Measurements from ENCODE around the gene DNASE1L1. TPM values are rescaled to one million over a fixed set of nuclear protein-coding genes. Genes with fewer than 3 reads are reported as not detected.
A peak's percentile ranks its signal among the peaks of the same experiment; 100 is the strongest.
"Not testable (repeated sequence)": the region's sequence is repeated elsewhere in the genome, so short reads cannot be mapped to it uniquely, and the experiment has no call there.

Gene DNASE1L1
- polyA plus RNA-seq, 3 donors, result 7.5 to 26.6 (median 18.6) TPM

DNA sequence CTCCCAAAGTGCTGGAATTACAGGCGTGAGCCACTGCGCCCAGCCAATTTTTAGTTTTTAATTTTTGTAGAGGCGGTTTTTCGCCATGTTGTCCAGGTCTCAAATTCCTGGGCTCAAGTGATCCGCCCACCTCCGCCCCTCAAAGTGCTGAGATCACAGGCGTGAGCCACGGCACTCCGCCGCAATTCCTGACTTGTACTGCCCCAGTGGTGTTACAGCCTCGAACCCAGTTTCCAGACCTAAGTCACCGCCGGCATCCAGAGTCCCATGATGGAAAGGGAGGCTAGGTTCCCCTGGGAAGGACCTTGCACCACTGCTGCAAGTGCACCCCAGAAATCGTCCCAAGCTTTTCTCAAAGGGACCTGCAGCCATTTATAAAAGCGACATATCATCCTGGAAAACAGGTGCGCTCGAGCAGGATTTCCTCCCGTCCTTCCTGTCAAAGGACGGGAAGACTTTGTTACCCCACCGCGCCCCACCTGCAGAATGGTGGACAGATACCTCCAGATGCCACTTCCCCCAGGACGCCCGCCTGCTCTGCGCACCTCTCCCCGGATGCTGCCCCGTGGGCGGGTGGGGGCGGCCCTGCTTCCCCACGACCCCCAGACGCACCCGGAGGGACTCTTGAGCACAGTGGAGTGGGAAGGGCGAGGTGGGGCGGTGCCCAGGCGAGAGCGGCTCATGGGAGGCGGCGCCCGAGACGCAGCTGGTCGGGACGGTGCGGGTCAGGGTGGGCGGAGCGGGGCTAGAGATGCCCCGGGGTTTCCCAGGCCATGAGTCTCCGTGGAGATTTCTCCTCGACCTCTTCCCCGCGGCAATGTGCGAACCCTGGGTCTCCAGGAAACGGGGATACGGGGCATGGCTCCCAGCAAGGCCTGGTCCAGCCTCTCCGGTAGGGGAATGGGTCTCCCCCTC lies 11.8 kb downstream of the DNASE1L1 start:
- WGBS, 3 donors, result 3 to 40% (median 3%) methylated on average over 32 to 53 of the region's 53 CpGs

DNA sequence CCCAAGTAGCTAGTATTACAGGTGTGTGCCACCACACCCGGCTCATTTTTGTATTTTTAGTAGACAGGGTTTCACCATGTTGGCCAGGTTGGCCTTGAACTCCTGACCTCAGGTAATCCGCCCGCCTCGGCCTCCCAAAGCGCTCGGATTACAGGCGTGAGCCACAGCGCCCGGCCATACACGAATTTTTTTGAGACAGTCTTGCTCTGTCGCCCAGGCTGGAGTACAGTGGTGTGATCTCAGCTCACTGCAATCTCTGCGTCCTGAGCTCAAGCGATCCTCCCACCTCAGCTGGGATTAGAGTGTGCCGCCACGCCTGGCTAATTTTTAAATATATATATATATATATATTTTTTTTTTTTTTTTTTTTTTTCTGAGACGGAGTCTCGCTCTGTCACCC lies 12.7 kb downstream of the DNASE1L1 start:
- H3K27ac ChIP-seq (ENCODE audit: low read depth, low read length), result not testable (repeated sequence)
- WGBS, 3 donors, result 48 to 91% (median 86%) methylated on average over 15 to 17 of the region's 17 CpGs

More for the DNA sequence above, 11.8 kb downstream of the DNASE1L1 start:
- H3K27ac ChIP-seq (ENCODE audit: low read depth, low read length), result peak overlapping the region; percentile 93

DNA sequence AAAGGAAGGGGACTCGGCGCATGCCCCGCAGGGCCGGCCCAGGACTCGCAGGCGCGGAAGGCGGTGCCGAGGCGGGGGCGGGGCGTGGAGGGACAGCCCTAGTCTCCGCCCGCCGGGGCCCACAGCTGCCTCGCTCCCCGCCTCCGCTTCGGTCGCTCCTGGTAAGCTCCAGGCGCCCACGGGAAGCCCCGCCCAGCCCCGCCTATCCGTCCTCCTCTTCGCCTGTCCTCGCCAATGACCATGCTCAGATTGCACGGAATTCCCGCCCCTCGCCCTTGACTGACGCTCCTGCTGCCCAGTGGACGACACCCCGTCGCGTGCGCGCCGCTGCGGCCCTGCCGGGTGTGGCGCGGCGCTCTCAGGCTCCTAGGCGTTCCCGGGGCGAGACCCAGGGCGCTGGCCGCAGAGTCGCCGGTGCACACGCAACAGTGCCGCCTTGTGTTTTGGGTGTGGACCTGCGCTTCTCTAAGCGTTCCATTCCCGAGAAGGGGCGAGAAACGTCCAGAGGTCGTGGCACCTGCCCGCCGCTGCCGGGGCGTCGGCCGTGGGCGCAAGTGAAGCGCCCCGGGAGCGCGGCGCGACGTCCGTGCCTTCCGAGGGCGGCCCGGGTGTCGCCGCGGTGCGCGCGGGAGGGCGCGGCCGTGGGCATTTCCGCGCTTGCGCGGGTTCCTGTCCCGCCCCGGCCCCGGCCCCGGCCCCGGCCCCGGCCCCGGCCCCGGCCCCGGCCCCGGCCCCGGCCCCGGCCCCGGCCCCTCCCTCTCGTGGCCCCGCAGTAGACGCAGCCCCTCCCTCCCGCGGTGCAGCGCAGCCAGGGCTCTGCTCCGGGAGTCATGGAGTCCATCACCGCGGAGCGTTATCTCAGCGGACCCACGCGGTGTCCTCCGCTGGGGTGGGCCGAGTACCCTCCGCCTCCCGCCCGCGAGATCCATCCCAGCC lies 19.0 kb downstream of the DNASE1L1 start:
- 0 to 18% methylated on average over 13 of the region's 121 CpGs; no CpG with 5 or more reads in 1 of the 3 donors for WGBS, 3 donors
- not testable (repeated sequence) for H3K27ac ChIP-seq (ENCODE audit: low read depth, low read length)

DNA sequence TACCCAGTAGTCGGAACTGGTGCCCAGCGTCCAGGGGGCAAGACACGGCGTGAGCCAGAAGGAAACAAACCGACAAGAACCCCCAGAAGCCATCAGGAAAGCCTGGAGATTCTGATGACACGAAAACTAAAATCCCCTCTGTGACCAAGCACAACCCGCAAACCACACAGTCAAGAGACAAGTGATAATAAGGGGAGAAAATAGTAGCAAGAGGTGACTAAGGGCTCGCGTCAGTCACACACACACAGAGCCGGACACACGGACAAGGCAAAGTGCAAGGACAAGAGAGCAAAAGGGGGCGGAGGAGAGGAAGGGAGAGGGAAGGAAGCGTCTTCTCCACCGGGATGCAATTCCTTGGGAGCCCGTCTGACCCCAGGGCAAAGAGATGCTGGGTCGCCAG lies 20.4 kb downstream of the DNASE1L1 start:
- WGBS, 3 donors, result no CpG with 5 or more reads among the region's 16 CpGs

DNA sequence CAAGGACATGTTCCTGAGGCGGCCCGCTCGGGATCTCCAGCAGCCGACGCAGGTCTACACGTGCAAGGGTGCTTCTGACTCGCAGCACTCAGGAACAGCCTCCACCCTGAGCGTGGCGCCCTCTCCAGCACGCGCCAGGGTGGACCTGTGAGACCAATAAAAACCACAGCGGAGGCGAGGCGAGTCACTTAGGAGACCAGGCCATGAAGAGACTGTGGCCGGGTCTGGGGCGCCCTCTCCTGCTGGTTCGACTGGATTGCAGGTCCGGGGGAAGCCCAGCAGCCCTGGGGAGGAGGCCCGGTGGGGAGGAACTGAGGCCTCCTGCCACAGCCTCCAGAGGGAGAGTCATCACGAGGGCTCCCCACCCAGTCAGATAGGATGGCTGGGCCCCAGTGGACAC lies 21.0 kb downstream of the DNASE1L1 start:
- no CpG with 5 or more reads among the region's 20 CpGs for WGBS, 3 donors
- H3K27ac ChIP-seq (ENCODE audit: low read depth, low read length), result not testable (repeated sequence)

More for the DNA sequence above, 20.4 kb downstream of the DNASE1L1 start:
- H3K27ac ChIP-seq (ENCODE audit: low read depth, low read length), result not testable (repeated sequence)

DNA sequence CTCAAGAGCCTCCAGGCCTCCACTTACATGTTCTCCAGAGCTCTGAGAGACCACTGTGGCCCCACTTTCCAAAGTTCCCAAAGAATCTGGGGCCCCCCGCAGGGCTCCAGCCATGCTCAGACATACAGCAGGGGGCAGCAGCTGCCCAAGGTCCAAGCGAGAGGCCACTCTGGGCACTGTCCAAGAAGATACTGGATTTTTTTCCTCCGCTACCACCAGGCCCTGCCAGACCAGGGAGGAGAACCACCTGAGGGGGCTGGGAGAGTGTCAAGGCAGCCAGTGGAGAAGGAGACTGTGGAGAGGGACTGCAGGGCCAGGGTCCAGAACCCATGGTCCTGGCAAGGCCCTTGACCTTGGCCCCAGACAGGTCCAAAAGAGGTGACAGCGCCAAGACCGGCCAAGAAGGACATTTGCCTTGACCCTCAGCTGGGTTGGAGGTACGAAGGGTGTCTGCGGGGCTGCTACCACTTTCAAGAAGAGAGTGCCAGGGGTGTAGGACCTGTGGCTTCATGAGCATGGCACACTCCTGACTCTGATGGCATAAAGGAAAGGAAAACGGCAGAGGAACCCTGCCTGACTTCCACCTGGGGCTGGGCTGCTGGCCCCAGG lies 24.7 kb downstream of the DNASE1L1 start:
- WGBS, 3 donors, result 42 to 66% (median 56%) methylated on average over 5 to 8 of the region's 8 CpGs
- no peak overlapping the region for H3K27ac ChIP-seq (ENCODE audit: low read depth, low read length)

DNA sequence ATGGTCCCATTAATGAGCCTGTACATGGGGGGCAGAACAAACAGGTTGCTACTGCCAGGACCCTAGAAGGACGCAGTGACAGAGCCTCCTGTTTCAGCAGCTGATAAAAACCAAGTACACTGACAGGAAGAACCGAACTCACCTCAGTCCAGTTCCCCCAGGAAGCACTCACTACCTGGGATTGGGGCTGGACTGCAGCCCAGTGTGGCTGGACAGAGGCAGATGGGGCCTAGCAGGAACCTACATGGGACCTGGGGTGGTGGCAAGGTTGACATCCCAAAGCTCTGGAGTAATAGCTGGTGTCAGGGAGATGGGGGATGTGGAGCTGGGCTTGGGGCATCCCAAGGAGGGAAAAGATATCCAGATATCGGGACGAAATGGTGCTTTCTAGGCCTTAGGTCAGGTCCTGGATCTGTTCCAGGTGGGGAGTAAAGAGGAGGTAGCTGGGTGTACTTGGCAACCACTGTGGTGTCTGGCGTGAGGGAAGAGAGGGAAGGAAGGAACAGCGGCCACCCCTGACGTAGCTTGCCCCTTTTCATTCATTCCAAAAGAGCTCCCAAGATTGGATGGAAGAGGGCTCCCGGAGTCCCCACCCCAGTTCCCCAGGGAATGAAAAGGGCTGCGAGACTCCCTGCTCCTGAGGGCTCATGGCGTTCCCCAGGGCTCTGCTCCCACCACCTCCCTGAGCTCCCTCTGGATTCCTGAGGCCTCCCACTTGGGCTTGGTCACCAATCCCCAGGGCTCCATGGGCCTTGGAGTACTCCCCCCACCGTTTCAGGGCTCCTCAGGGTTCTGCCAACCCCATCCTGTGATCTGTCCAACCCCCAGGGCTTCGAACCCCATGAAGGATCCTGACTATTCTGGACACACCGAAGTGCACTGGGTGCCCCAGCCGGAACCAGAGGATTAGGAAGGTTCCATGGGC lies 25.4 kb downstream of the DNASE1L1 start:
- no peak overlapping the region for H3K27ac ChIP-seq (ENCODE audit: low read depth, low read length)
- 54 to 62% (median 54%) methylated on average over 13 to 14 of the region's 14 CpGs for WGBS, 3 donors

DNA sequence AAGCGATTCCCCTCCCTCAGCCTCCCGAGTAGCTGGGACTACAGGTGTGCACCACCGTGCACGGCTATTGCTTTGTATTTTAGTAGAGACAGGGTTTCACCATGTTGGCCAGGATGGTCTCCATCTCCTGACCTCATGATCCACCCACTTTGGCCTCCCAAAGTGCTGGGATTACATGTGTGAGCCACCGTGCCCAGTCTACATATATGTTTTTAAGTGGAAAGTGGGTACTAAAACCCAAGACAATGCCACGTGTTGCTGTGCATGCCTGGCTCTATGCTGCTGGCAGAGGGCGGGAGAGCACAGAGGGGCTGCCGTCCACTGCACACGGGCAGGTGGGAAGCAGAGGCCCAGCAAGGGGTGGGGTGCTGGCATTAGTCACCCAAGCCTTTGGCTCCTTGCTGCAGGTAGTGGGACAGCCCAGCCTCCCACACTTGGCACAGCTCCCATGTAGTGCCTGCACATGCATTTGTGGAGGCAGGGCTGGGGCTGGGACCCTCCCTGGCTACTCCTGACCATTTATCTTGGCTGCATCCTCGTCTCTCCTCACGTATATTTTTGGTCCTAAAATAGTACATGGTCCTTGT lies 26.5 kb downstream of the DNASE1L1 start:
- 73 to 80% (median 80%) methylated on average over 11 of the region's 11 CpGs for WGBS, 3 donors
- H3K27ac ChIP-seq (ENCODE audit: low read depth, low read length), result no peak overlapping the region

DNA sequence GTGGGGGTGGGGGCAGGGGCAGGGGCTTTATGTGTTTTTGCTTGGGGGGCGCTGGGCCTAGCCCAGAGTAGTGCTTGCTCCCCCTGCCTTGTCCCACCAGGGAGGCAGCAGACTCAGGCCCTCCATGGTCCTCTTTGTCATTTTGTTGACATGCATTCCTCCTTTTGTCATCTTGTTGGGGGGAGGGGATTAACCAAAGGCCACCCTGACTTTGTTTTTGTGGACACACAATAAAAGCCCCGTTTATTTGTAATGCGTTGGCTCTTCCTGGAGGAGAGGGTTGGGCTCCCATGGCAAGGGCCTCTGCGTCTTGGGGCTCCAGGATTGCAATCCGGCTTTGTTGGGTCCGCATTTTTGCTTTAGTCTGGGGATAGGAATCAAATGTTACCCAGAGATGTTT lies 27.8 kb downstream of the DNASE1L1 start:
- 58 to 84% (median 83%) methylated on average over 6 of the region's 6 CpGs for WGBS, 3 donors
- H3K27ac ChIP-seq (ENCODE audit: low read depth, low read length), result no peak overlapping the region

DNA sequence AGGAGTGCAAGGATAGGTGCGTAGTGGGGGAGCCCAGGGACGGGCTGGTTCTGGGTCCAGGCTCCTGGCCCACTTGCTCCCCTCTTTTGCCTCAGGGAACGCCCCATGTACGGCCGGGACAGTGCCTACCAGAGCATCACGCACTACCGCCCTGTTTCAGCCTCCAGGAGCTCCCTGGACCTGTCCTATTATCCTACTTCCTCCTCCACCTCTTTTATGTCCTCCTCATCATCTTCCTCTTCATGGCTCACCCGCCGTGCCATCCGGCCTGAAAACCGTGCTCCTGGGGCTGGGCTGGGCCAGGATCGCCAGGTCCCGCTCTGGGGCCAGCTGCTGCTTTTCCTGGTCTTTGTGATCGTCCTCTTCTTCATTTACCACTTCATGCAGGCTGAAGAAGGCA lies 28.3 kb downstream of the DNASE1L1 start:
- 78 to 83% (median 80%) methylated on average over 7 to 14 of the region's 14 CpGs for WGBS, 3 donors
- H3K27ac ChIP-seq (ENCODE audit: low read depth, low read length), result no peak overlapping the region

DNA sequence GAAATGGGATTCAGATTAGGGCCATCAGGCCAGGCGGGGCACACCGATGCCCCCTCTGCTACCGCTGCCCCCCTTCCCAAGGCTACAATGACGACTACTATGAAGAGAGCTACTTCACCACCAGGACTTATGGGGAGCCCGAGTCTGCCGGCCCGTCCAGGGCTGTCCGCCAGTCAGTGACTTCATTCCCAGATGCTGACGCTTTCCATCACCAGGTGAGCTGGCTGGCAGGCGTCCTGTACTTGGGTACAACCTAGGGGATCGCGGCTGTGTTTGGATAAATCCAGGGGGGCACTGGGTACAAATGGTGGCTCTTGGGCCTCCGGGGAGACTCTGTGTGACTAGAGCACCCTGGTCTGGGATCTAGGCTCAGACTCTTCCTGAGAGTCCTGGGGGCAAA lies 28.9 kb downstream of the DNASE1L1 start:
- H3K27ac ChIP-seq (ENCODE audit: low read depth, low read length), result no peak overlapping the region
- WGBS, 3 donors, result 11 to 64% (median 48%) methylated on average over 12 to 13 of the region's 13 CpGs

DNA sequence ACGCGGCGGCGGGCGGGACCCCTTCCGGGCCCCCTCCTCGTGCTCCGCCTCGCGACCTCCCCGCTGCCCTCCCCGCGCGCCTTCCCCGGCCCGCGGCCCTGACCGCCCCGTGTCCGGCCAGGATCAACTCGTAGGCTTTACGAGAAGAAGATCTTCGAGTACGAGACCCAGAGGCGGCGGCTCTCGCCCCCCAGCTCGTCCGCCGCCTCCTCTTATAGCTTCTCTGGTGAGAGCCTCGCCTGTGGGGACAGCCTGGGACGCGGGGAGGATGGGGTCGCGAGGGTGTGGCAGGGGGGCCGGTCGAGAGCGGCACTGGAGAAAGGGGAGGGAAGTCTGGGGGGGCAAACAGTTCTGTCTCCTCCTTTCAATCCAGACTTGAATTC lies 29.5 kb downstream of the DNASE1L1 start:
- 0 to 39% (median 1%) methylated on average over 14 to 38 of the region's 38 CpGs for WGBS, 3 donors
- peak overlapping the region; percentile 95 for H3K27ac ChIP-seq (ENCODE audit: low read depth, low read length)

DNA sequence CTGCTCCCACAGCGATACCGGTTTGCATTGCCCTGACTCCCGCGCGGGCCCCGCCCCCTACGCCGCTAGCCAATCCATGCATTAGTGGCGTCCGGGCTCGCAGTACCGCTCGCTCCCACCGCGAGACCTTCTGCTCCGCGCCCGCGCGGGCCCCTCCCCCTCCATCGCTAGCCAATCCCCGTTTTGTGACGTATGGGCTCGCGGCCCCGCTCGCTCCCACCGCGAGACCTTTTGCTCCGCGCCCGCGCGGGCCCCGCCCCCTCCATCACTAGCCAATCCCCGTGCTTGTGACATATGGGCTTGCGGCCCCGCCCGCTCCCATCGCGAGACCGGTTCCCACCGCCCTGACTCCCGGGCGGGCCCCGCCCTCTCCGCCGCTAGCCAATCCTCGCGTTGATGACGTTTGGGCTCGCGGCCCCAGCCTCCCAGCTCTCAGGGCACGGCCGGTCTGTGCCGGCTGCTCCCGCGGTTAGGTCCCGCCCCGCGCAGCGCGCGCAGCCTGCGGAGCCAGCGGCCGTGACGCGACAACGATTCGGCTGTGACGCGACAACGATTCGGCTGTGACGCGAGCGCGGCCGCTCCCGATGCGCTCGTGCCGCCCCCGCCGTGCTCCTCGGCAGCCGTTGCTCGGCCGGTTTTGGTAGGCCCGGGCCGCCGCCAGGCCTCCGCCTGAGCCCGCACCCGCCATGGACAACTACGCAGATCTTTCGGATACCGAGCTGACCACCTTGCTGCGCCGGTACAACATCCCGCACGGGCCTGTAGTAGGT lies 30.1 kb downstream of the DNASE1L1 start, which contains the start of gene EMD:
Gene EMD, plus strand, starts transcription at position 497 of the 770 bp plus-strand sequence. Its CDS starts 190 bp downstream, at position 687.
- H3K27ac ChIP-seq (ENCODE audit: low read depth, low read length), result peak within 1 kb of the TSS; percentile 95
- WGBS, 3 donors, result 0 to 34% (median 1%) methylated on average over 35 to 101 of the region's 103 CpGs

DNA sequence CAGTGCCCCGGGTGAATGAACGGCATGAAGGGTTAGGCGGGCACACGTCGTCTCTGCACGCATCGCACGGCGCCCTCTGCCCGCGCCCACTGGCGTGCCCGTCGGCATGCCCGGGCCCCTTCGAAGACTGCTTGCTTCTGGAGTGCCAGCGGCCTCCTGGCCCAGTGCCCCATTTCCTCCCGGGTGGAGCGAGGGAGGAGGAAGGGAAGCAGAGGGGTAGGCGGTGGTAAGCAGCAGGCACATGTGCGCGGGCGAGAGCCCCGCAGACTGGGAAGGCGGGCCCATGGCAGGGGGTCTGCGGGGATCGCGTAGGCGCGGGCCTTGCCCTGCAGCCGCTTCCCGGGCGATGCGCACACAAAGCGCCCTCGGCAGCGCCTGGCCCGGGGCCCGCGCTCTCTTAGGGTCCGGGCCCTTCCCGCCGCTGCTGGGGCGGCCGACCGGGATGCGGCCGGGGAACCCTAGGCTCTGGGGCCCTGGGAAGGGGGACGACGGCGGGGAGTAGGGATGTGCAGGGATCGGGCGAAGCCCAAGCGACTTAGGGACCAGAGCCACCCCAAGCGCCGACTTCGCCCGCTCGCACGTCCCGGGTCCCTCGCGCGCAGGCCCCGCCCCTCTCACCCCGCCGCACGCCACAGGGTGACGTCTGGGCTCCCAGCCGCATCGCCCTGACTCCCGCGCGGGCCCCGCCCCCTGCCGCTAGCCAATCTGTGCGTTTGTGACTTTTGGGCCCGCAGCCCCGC lies 30.8 kb downstream of the DNASE1L1 start:
- 1 to 41% (median 1%) methylated on average over 24 to 75 of the region's 79 CpGs for WGBS, 3 donors
- H3K27ac ChIP-seq (ENCODE audit: low read depth, low read length), result peak overlapping the region; percentile 55

DNA sequence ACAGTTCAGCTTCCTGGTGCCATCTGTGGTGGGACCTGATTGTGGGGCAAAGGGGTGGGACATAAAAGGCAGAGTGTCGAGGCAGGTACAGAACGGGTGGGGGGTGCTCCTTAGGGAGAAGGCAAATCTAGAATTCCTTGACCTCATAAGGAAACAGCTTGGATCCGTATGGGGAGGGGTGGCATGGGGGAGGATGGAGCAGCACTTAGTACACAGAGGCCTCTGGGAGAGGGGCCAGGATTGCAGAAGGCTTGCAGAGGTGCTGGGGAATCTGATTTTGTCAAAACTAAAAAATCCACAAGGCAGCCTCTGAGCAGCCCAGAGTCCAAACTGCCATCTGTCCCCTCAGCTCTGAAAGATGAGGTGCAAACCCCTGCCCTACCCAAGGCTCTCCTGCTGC lies 32.3 kb downstream of the DNASE1L1 start:
- no peak overlapping the region for H3K27ac ChIP-seq (ENCODE audit: low read depth, low read length)
- WGBS, 3 donors, result 66 to 86% (median 80%) methylated on average over 3 of the region's 3 CpGs

DNA sequence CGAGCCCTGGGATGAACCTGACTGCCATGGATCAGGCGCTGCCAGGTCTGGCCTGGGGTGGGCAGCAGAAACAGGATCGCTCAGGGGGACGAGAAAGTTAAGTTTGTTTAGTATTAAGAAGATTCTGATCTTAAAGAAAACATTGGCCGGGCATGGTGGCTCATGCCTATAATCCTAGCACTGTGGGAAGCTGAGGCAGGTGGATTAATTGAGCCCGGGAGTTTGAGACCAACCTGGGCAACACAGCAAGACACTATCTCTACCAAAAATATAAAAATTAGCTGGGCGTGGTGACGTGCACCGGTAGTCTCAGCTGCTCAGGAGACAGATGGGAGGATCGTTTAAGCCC lies 33.9 kb downstream of the DNASE1L1 start:
- no peak overlapping the region for H3K27ac ChIP-seq (ENCODE audit: low read depth, low read length)
- WGBS, 3 donors, result 58 to 82% (median 82%) methylated on average over 10 of the region's 10 CpGs

Data from adipose tissue (tissue), 3 donors.